ACC112 (cell line): ENCODE measurements around the gene OTULIN.

Experiments
- H2AFZ ChIP-seq: fragments of 200-600 bp; sonication (generic); one replicate; pipeline ENCODE4 v1.6.0; 2017; ENCODE audit warnings: antibody characterized with exemption, low read length; ENCODE audit not compliant: unreplicated experiment
- H3K27ac ChIP-seq: fragments of 200-600 bp; sonication (generic); 2 replicates; pipeline ENCODE4 v1.5.1; 2014; ENCODE audit warnings: low read depth, mild to moderate bottlenecking, antibody characterized with exemption, low read length, moderate library complexity
- H3K27me3 ChIP-seq: fragments of 200-600 bp; sonication (generic); 2 replicates; pipeline ENCODE4 v1.6.1; 2014; ENCODE audit warnings: mild to moderate bottlenecking, antibody characterized with exemption, low read length, moderate library complexity, mixed read lengths; ENCODE audit not compliant: insufficient read depth
- H3K36me3 ChIP-seq: fragments of 200-600 bp; sonication (generic); 2 replicates; pipeline ENCODE4 v1.6.1; 2016; ENCODE audit warnings: mild to moderate bottlenecking, antibody characterized with exemption, low read length, moderate library complexity, mixed read lengths; ENCODE audit not compliant: insufficient read depth
- H3K4me1 ChIP-seq: fragments of 200-600 bp; sonication (generic); one replicate; pipeline ENCODE4 v1.6.1; 2016; ENCODE audit warnings: low read length, mixed read lengths; ENCODE audit not compliant: insufficient read depth, unreplicated experiment, control insufficient read depth
- H3K4me3 ChIP-seq: fragments of 200-600 bp; sonication (generic); 2 replicates; pipeline ENCODE4 v1.5.1; 2014; ENCODE audit warnings: mild to moderate bottlenecking, low read depth, low read length
- H3K79me2 ChIP-seq: fragments of 200-600 bp; sonication (generic); one replicate; pipeline ENCODE4 v1.6.0; 2016; ENCODE audit warnings: low read length; ENCODE audit not compliant: control insufficient read depth, unreplicated experiment, insufficient read depth

OTULIN gene

GRCh38 chr5:14664270-14665100 lies at the start of gene OTULIN:
Gene OTULIN, plus strand, starts transcription at chr5:14664718. Its CDS starts 108 bp downstream, at chr5:14664826.
- Histone ChIP-seq H2AFZ (peak within 1 kb of the TSS; percentile 94), H3K4me3 (peak within 1 kb of the TSS; percentile 87), H3K27me3 (no peaks in the 10 kb centered on the region), H3K79me2 (peaks cover 67% of the 10 kb centered on the region), H3K4me1 (peaks cover 52% of the 10 kb centered on the region), H3K36me3 (0 out of 2 replicates have a peak, but pooled peaks cover 6% of the 10 kb centered on the region), H3K27ac (peak within 1 kb of the TSS; percentile 80)

GRCh38 chr5:14615365-14615764 lies 49.2 kb upstream of the OTULIN start:
- peaks cover 52% of the 10 kb centered on the region for H3K27me3 ChIP-seq
- H3K79me2 ChIP-seq: no peaks in the 10 kb centered on the region
- no peak overlapping the region for H3K27ac ChIP-seq
- H3K4me1 ChIP-seq: no peaks in the 10 kb centered on the region
- H2AFZ ChIP-seq: no peak overlapping the region
- no peak overlapping the region for H3K4me3 ChIP-seq
- H3K36me3 ChIP-seq: no peaks in the 10 kb centered on the region

GRCh38 chr5:14617441-14617840 lies 47.1 kb upstream of the OTULIN start:
- H3K4me3 ChIP-seq: no peak overlapping the region
- no peak overlapping the region for H3K27ac ChIP-seq
- no peaks in the 10 kb centered on the region for H3K4me1 ChIP-seq
- H2AFZ ChIP-seq: no peak overlapping the region
- H3K27me3 ChIP-seq: peaks cover 66% of the 10 kb centered on the region
- H3K79me2 ChIP-seq: no peaks in the 10 kb centered on the region
- H3K36me3 ChIP-seq: no peaks in the 10 kb centered on the region

- Histone ChIP-seq H3K4me1 (no peaks in the 10 kb centered on the region), H3K4me3 (no peak overlapping the region), H3K36me3 (no peaks in the 10 kb centered on the region), H3K79me2 (no peaks in the 10 kb centered on the region), H3K27me3 (peaks cover 45% of the 10 kb centered on the region), H2AFZ (no peak overlapping the region), H3K27ac (no peak overlapping the region)
These were observed 37.2 kb upstream of the OTULIN start for GRCh38 chr5:14627270-14627669.

- Histone ChIP-seq H2AFZ (no peak overlapping the region), H3K27ac (no peak overlapping the region), H3K4me1 (no peaks in the 10 kb centered on the region), H3K79me2 (no peaks in the 10 kb centered on the region), H3K36me3 (no peaks in the 10 kb centered on the region), H3K4me3 (no peak overlapping the region), H3K27me3 (peaks cover 41% of the 10 kb centered on the region)
These were observed 36.2 kb upstream of the OTULIN start for GRCh38 chr5:14628346-14628745.

GRCh38 chr5:14630671-14631070 lies 33.8 kb upstream of the OTULIN start:
- Histone ChIP-seq H3K79me2 (no peaks in the 10 kb centered on the region), H3K36me3 (no peaks in the 10 kb centered on the region), H3K27ac (no peak overlapping the region)

GRCh38 chr5:14635656-14636055 lies 28.9 kb upstream of the OTULIN start:
- Histone ChIP-seq H2AFZ (no peak overlapping the region), H3K4me1 (no peaks in the 10 kb centered on the region), H3K79me2 (no peaks in the 10 kb centered on the region), H3K36me3 (no peaks in the 10 kb centered on the region), H3K27ac (no peak overlapping the region), H3K4me3 (no peak overlapping the region), H3K27me3 (peaks cover 57% of the 10 kb centered on the region)

More at GRCh38 chr5:14630671-14631070, 33.8 kb upstream of the OTULIN start:
- Histone ChIP-seq H3K27me3 (peaks cover 33% of the 10 kb centered on the region), H2AFZ (no peak overlapping the region), H3K4me1 (no peaks in the 10 kb centered on the region), H3K4me3 (no peak overlapping the region)

- H3K36me3 ChIP-seq: no peaks in the 10 kb centered on the region
These were observed 23.8 kb upstream of the OTULIN start for GRCh38 chr5:14640765-14641164.

GRCh38 chr5:14644623-14645237 lies 19.8 kb upstream of the OTULIN start:
- no peak overlapping the region for H3K27ac ChIP-seq
- H3K79me2 ChIP-seq: no peaks in the 10 kb centered on the region
- H3K4me3 ChIP-seq: no peak overlapping the region
- H2AFZ ChIP-seq: no peak overlapping the region
- no peaks in the 10 kb centered on the region for H3K36me3 ChIP-seq
- H3K27me3 ChIP-seq: peaks cover 23% of the 10 kb centered on the region
- H3K4me1 ChIP-seq: no peaks in the 10 kb centered on the region

More at GRCh38 chr5:14640765-14641164, 23.8 kb upstream of the OTULIN start:
- peaks cover 56% of the 10 kb centered on the region for H3K27me3 ChIP-seq
- no peak overlapping the region for H2AFZ ChIP-seq
- no peaks in the 10 kb centered on the region for H3K4me1 ChIP-seq
- no peak overlapping the region for H3K4me3 ChIP-seq
- no peak overlapping the region for H3K27ac ChIP-seq
- no peaks in the 10 kb centered on the region for H3K79me2 ChIP-seq

GRCh38 chr5:14650052-14650451 lies 14.5 kb upstream of the OTULIN start:
- H3K27me3 ChIP-seq: peaks cover 17% of the 10 kb centered on the region
- no peaks in the 10 kb centered on the region for H3K4me1 ChIP-seq
- H3K79me2 ChIP-seq: no peaks in the 10 kb centered on the region
- no peak overlapping the region for H3K4me3 ChIP-seq
- no peaks in the 10 kb centered on the region for H3K36me3 ChIP-seq
- no peak overlapping the region for H3K27ac ChIP-seq
- H2AFZ ChIP-seq: no peak overlapping the region
